ENCODE results near the gene LAMB1. TPM values are rescaled to one million over a fixed set of nuclear protein-coding genes. Genes with fewer than 3 reads are reported as not detected.

Gene LAMB1
- total RNA-seq, 1 donor from 2014 or later, result 0.41 TPM

DNA sequence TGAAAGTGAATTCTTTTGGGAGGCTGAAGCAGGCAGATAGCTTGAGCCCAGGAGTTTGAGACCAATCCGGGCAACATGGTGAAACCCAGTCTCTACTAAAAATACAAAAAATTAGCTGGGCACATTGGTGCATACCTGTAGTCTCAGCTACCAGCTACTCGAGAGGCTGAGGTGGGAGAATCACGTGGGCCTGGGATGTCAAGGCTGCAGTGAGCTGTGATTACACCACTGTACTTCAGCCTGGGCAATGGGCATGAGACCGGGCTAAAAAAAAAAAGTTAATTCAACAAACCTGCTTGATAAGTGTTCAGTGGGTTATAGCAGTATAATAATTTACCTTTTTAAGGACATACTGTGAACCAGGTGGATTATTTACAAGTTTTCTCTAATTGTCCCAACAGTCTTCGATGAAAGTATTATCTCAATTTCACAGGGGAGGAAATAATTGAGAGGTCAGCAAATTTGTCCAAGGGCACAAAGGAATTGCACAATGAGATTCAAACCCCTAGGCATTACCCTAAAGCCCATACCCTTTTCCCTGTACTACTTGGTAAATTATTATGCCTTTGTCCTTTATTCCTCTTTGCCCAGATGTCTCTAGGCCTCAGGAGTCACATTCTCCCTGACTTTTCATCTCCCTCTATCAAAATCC lies 125.1 kb downstream of the LAMB1 start:
- Mint-ChIP-seq H3K9me3 (no peaks in the 10 kb centered on the region), H3K27ac (no peak overlapping the region), H3K4me1 (ENCODE audit: low read depth) (peaks cover 30% of the 10 kb centered on the region), H3K27me3 (ENCODE audit: low read depth) (peaks cover 20% of the 10 kb centered on the region), H3K36me3 (ENCODE audit: low read depth) (no peaks in the 10 kb centered on the region), H3K4me3 (ENCODE audit: low read depth) (no peak overlapping the region)
- intact Hi-C loops (cut with micrococcal nuclease), result loop anchor here (10.0 kb wide), 2 partner anchors 673 to 713 kb away; partner anchors contain the start of gene HBP1
- no peak for DNase-seq (ENCODE audit: low spot score)

DNA sequence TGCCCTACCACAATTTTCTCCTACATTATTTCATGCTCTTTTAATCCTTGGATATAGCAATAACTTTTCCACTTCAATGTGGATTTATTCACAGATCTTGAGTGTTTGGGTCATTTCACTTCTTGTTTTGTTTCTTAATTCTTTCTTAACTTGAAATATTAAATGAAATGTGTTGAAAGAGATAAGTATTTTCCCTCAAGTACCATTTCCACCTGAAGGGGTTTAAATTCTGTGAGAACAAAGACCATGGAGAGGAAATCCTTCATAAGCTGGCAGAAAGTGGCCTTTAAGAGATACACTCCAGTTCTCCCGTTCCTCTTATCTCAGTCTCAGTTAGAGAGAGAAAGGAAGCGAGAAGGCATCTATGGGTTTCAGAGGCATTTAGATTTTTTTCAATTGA lies 126.0 kb downstream of the LAMB1 start:
- intact Hi-C loops (cut with micrococcal nuclease), result loop anchor here (10.0 kb wide), 2 partner anchors 672 to 712 kb away; partner anchors contain the start of gene HBP1
- Mint-ChIP-seq H3K4me3 (ENCODE audit: low read depth) (no peak overlapping the region), H3K4me1 (ENCODE audit: low read depth) (peaks cover 30% of the 10 kb centered on the region), H3K27ac (no peak overlapping the region), H3K36me3 (ENCODE audit: low read depth) (no peaks in the 10 kb centered on the region), H3K27me3 (ENCODE audit: low read depth) (peaks cover 13% of the 10 kb centered on the region), H3K9me3 (no peaks in the 10 kb centered on the region)
- no peak for DNase-seq (ENCODE audit: low spot score)

DNA sequence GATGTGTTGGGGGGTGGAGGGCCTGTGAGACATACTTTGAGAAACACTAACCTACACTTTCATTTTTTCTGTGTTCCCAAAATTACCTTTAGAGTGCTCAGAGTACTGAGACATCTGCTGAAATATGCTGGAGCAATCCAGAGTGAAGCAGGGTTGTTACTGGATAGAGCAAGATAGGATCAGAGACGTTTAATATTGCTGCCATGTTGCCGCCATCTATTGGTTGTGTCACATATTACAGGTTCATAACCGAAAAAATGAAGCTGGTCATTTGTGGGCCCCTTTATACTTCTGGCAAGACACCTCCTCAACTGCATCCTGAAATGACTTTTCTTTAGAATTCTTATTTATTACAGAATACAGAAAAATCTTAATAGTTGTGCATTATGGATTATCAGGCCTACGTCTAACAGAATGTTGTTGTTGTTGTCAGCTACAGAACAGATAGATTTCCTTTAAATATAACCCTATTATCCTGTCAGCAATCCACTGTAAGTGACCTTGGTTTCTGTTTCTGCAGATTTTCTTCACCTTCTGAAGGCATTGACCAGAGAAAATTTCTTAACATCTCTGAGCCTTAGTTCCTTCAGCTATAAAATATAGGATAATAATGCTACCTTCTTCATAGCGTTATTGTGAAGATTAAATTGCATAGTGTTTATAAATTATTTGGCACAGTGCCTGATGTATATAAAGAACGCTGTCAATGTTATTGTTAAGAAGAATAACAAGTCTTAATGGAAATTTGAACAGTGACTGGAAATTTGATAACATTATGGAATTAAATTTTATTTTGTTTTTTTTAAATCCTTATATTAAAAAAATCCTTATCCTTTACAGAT lies 128.1 kb downstream of the LAMB1 start:
- Mint-ChIP-seq H3K4me3 (ENCODE audit: low read depth) (no peak overlapping the region), H3K27ac (no peak overlapping the region), H3K9me3 (no peaks in the 10 kb centered on the region), H3K4me1 (ENCODE audit: low read depth) (peaks cover 37% of the 10 kb centered on the region), H3K27me3 (ENCODE audit: low read depth) (peaks cover 8% of the 10 kb centered on the region), H3K36me3 (ENCODE audit: low read depth) (no peaks in the 10 kb centered on the region)
- DNase-seq (ENCODE audit: low spot score), result peak; percentile 24
- intact Hi-C loops (cut with micrococcal nuclease), result loop anchor here (1.0 to 10.0 kb wide), 5 partner anchors 132 to 710 kb away; partner anchors contain the start of genes COG5, DUS4L, HBP1 and SLC26A4

DNA sequence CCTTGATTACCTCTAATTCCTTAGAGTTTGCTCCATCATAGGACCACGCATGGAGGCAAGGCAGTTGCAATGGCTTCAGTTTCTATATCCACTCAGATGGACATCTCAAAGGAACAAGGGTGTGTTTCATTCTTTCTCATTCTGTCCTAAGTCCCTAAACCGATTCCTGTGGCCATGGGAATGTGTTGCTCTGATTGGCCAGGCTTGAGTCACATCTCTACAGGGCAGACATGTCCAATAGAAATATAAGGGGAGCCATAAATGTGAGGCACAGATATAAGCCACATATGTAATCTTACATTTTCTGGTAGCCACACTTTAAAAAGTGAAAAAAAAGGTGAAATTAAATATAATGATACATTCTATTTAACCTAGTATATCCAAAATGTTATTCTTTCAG lies 128.8 kb downstream of the LAMB1 start:
- Mint-ChIP-seq H3K27me3 (ENCODE audit: low read depth) (peaks cover 5% of the 10 kb centered on the region), H3K4me1 (ENCODE audit: low read depth) (peaks cover 30% of the 10 kb centered on the region), H3K4me3 (ENCODE audit: low read depth) (no peak overlapping the region), H3K36me3 (ENCODE audit: low read depth) (no peaks in the 10 kb centered on the region), H3K9me3 (no peaks in the 10 kb centered on the region), H3K27ac (no peak overlapping the region)
- intact Hi-C loops (cut with micrococcal nuclease), result loop anchor here (1.0 to 10.0 kb wide), 5 partner anchors 131 to 709 kb away; partner anchors contain the start of genes COG5, DUS4L, HBP1 and SLC26A4
- no peak for DNase-seq (ENCODE audit: low spot score)

Other genes starting within 250 kb of the LAMB1 start
- not detected in 2 replicates for gene SLC26A3, start 199.9 kb downstream of the LAMB1 start, total RNA-seq
- 104 and 108 TPM in 2 replicates for gene DLD, start 112.0 kb downstream of the LAMB1 start, total RNA-seq
- gene LAMB4, start 127.2 kb upstream of the LAMB1 start, total RNA-seq, result not detected in 2 replicates